Gastroesophageal sphincter (tissue), 4 donors: Measurements from ENCODE around the gene GRID1. TPM values are rescaled to one million over a fixed set of nuclear protein-coding genes. Genes with fewer than 3 reads are reported as not detected.

ENCODE experiments used
- ATAC-seq: fragments of 150-250 bp; one replicate; pipeline ENCODE4 v1.9.1; 2016; ENCODE audit warnings: mild to moderate bottlenecking, moderate library complexity
- H3K27ac ChIP-seq, 4 donors: fragments of 200-600 bp; sonication (generic) in 3 of 4; 1 replicate in 3 of 4; 2 replicates in 1 of 4; pipeline ENCODE4 v1.5.1; 2016 to 2019
- H3K27me3 ChIP-seq: fragments of 200-600 bp; sonication (generic); one replicate; pipeline ENCODE4 v1.5.1; 2019
- H3K36me3 ChIP-seq, 2 donors: fragments of 200-600 bp; sonication (generic); one replicate each; pipeline ENCODE4 v1.5.1; 2019; ENCODE audit warnings: control low read depth in 1 of 2
- H3K4me1 ChIP-seq, 3 donors: fragments of 200-600 bp; sonication (generic); 1 replicate in 2 of 3; 2 replicates in 1 of 3; pipeline ENCODE4 v1.5.1; 2016 to 2019; ENCODE audit warnings: control low read depth in 2 of 3
- H3K4me3 ChIP-seq, 2 donors: fragments of 200-600 bp; sonication (generic); one replicate each; pipeline ENCODE4 v1.5.1; 2019; ENCODE audit warnings: mild to moderate bottlenecking in 1 of 2, moderate library complexity in 1 of 2
- H3K9me3 ChIP-seq, 3 donors: fragments of 200-600 bp; sonication (generic); one replicate each; pipeline ENCODE4 v1.5.1; 2017 to 2019; ENCODE audit warnings: control low read depth in 2 of 3
- EP300 ChIP-seq: sonication (generic); formaldehyde crosslinking; IDR thresholded peaks from one replicate; pipeline ENCODE4 v1.6.1; 2017; ENCODE audit warnings: antibody characterized with exemption, mild to moderate bottlenecking
- POLR2A ChIP-seq, 2 donors: fragments of 450-650 bp; IDR thresholded peaks; one replicate each; pipeline ENCODE4 v1.6.1; 2017; ENCODE audit warnings: antibody characterized with exemption in 2 of 2, mild to moderate bottlenecking in 2 of 2, moderate library complexity in 1 of 2
- POLR2AphosphoS5 ChIP-seq: sonication (generic); formaldehyde crosslinking; IDR thresholded peaks from one replicate; pipeline ENCODE4 v1.6.1; 2017; ENCODE audit warnings: antibody characterized with exemption
- WGBS, 2 donors: methylation state at CpG; one replicate each; pipeline ENCODE4 v1.1.5; 2018; ENCODE audit warnings: low coverage in 1 of 2; 5-methylcytosine and 5-hydroxymethylcytosine counted together
- total RNA-seq, 4 donors: library from RNA; depleted of rRNA; stranded (reverse); fragments of >200 nt; gene quantifications; one replicate each; pipeline ENCODE4 v1.1.0, GENCODE V29; 2016
- TF ChIP-seq, protein P1 (sequence below), 4 experiments: fragments of 200-600 bp in 2 of 4; fragments of 450-650 bp in 2 of 4; sonication (generic) in 1 of 4; IDR thresholded peaks; one replicate each; pipeline ENCODE4 v1.5.1; 2017 to 2019; ENCODE audit warnings: antibody characterized with exemption in 4 of 4, mild to moderate bottlenecking in 2 of 4, moderate library complexity in 2 of 4

GRID1 gene
- total RNA-seq, 4 donors from 2014 or later, result 1.2 to 2.7 (median 1.7) TPM

DNA sequence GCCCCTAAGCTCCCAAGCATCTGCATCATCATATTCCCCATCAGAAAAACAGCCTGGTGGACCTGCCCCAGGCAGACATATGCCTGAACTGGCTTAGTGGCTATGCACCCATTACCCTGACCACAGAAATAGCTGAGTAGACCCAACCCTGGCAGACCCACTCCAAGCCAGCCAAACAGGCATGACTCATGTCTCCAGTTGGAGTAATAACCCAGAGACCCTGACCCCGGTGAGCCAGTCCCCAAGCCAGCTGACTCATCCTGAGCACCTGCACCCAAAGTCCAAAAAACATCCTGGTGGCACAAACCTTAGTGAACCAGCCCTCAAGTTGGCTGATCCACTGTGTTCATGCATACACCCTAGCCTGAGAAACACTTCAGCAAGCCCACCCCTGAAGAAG, 555.9 kb downstream of the GRID1 start:
- WGBS, 2 donors, result no CpG with 5 or more reads among the region's 1 CpG
- TF ChIP-seq POLR2AphosphoS5 (no peak), EP300 (no peak), POLR2A (IDR thresholded peaks at IDR 0.05) (no peak)
- TF ChIP-seq, protein P1, sequence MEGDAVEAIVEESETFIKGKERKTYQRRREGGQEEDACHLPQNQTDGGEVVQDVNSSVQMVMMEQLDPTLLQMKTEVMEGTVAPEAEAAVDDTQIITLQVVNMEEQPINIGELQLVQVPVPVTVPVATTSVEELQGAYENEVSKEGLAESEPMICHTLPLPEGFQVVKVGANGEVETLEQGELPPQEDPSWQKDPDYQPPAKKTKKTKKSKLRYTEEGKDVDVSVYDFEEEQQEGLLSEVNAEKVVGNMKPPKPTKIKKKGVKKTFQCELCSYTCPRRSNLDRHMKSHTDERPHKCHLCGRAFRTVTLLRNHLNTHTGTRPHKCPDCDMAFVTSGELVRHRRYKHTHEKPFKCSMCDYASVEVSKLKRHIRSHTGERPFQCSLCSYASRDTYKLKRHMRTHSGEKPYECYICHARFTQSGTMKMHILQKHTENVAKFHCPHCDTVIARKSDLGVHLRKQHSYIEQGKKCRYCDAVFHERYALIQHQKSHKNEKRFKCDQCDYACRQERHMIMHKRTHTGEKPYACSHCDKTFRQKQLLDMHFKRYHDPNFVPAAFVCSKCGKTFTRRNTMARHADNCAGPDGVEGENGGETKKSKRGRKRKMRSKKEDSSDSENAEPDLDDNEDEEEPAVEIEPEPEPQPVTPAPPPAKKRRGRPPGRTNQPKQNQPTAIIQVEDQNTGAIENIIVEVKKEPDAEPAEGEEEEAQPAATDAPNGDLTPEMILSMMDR (IDR thresholded peaks at IDR 0.05), result no peak
- Histone ChIP-seq H3K4me1 (no peaks in the 10 kb centered on the region), H3K27ac (no peak overlapping the region), H3K27me3 (no peaks in the 10 kb centered on the region), H3K4me3 (no peak overlapping the region), H3K36me3 (no peaks in the 10 kb centered on the region), H3K9me3 (peaks cover 0 to 29% (median 0%) of the 10 kb centered on the region in 3 donors)
- no peak for ATAC-seq

DNA sequence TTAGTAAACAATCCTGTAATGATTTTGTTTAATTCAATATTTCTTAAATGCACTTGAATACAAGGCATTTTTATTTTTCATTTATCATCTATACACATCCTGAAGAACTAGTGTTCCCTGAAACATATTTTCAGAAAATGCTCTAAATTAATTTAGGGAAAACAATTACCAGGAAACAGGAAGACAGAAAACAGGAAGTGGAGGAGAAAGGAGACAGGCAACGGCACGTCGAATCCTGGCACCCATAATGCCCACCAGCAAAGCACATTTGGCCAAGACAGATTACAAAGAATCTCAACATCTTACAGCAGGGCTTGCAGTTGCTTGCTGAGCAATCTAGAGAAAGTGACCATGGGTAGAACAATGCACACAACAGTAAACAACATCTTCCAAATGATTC, 571.1 kb downstream of the GRID1 start:
- no peaks in the 10 kb centered on the region for H3K36me3 ChIP-seq
- no peaks in the 10 kb centered on the region for H3K9me3 ChIP-seq
- no peak overlapping the region for H3K4me3 ChIP-seq
- WGBS, 2 donors, result 37% methylated on average over 3 of the region's 3 CpGs; no CpG with 5 or more reads in 1 of the 2 donors
- H3K4me1 ChIP-seq, result peaks cover 0 to 15% (median 2%) of the 10 kb centered on the region in 3 donors
- no peak for TF ChIP-seq POLR2AphosphoS5
- no peak for TF ChIP-seq POLR2A (IDR thresholded peaks at IDR 0.05)
- no peak for TF ChIP-seq EP300
- TF ChIP-seq, protein P1 (IDR thresholded peaks at IDR 0.05), result no peak
- ATAC-seq, result no peak
- H3K27me3 ChIP-seq, result peaks cover 5% of the 10 kb centered on the region
- H3K27ac ChIP-seq, result no peak overlapping the region

DNA sequence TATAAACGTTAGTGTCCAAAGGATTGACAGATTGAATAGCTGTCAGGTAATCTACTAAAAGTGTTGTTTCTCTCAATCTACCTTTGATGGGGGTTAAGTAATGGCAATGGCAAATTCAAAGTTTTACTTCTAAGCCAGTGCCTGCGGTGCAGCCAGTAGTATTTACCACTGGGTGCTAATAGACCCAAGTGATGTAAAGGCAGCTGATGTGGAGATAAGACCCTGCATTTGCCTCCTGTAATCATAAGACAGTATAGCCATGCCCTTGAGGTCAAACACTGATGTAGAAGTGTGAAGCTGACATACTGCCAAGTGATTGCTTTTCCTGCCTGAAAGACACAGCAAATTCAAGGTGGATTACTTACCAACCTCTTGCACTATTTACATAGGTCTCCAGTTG, 572.0 kb downstream of the GRID1 start:
- Histone ChIP-seq H3K27ac (no peak overlapping the region), H3K9me3 (no peaks in the 10 kb centered on the region), H3K4me1 (peaks cover 0 to 15% (median 2%) of the 10 kb centered on the region in 3 donors), H3K4me3 (no peak overlapping the region), H3K27me3 (peaks cover 4% of the 10 kb centered on the region), H3K36me3 (no peaks in the 10 kb centered on the region)
- ATAC-seq, result no peak
- WGBS, 2 donors, result 14 to 34% methylated on average over 1 to 2 of the region's 2 CpGs
- TF ChIP-seq, protein P1 (IDR thresholded peaks at IDR 0.05), result no peak
- TF ChIP-seq POLR2AphosphoS5, result no peak
- no peak for TF ChIP-seq EP300
- no peak for TF ChIP-seq POLR2A (IDR thresholded peaks at IDR 0.05)

DNA sequence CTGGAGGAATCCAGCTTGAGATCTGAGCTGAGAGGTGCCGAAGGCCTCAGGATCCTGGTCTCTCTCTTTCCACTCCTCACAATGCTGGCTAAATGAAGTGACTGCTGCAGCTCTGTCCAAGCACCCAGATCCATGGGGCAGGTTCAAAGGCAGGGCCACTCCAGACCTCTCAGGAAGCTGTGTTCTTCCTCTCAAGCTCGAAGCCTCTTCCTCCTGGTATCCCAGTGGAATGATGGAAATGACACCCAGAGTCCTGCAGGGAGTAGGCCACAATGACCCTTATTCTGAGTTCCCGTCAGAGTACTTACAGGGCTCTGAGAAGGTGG, 574.1 kb downstream of the GRID1 start:
- no peak for ATAC-seq
- no peak overlapping the region for H3K27ac ChIP-seq
- H3K27me3 ChIP-seq, result no peaks in the 10 kb centered on the region
- peaks cover 0 to 15% (median 2%) of the 10 kb centered on the region in 3 donors for H3K4me1 ChIP-seq
- H3K4me3 ChIP-seq, result no peak overlapping the region
- TF ChIP-seq, protein P1 (IDR thresholded peaks at IDR 0.05), result no peak
- TF ChIP-seq EP300 (no peak), POLR2A (IDR thresholded peaks at IDR 0.05) (no peak), POLR2AphosphoS5 (no peak)
- H3K9me3 ChIP-seq, result no peaks in the 10 kb centered on the region
- H3K36me3 ChIP-seq, result no peaks in the 10 kb centered on the region
- WGBS, 2 donors, result 29 to 40% methylated on average over 1 to 2 of the region's 3 CpGs

DNA sequence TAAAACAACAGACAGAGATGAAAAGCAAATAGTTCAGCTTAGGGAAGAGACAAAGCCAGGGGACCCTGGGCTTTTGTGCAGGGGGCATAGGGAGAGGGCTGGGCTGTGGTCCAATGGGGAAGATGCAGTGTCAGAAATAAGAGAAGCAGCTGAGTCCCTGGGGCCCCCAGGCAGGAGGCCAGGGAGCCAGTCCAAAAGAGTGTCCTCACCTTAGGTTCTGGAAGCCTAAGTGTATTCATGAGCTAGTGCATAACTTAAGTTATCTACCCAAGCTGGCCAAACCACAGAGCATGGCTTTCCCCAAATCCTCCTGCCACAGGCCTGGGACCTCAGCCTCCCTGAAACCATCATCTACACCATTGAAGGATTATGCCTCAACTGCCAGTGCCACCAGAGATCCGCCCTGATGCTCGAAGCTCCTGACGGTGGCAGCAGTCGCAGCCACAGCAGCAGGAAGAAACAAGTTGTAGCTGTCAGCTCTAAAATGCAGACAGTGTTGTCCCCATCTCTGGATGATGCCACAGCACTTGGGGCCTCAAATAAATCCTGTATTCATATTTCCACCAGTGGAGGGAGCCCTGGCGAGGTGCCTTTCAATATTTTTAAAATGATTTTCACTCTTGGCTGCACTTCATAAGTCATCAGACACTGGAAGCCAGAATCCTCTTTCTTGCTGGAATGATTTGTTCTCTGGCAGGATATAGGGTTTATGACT, 574.6 kb downstream of the GRID1 start:
- 29 to 63% methylated on average over 1 to 3 of the region's 5 CpGs for WGBS, 2 donors
- H3K9me3 ChIP-seq, result no peaks in the 10 kb centered on the region
- peaks cover 0 to 15% (median 2%) of the 10 kb centered on the region in 3 donors for H3K4me1 ChIP-seq
- no peaks in the 10 kb centered on the region for H3K36me3 ChIP-seq
- no peaks in the 10 kb centered on the region for H3K27me3 ChIP-seq
- H3K4me3 ChIP-seq, result no peak overlapping the region
- ATAC-seq, result no peak
- TF ChIP-seq POLR2AphosphoS5, result no peak
- TF ChIP-seq, protein P1 (IDR thresholded peaks at IDR 0.05), result peak in 2 of 4 experiments; percentile 42 to 50
- H3K27ac ChIP-seq, result no peak overlapping the region
